ENCODE data around the gene SYNDIG1L.
"Not testable (repeated sequence)": the region's sequence is repeated elsewhere in the genome, so short reads cannot be mapped to it uniquely, and the experiment has no call there.

The SYNDIG1L gene

GRCh38 chr14:74402401-74403251 is 23.4 kb downstream of the SYNDIG1L start:
- no peak for DNase-seq

GRCh38 chr14:74401504-74402241 is 24.3 kb downstream of the SYNDIG1L start:
- no peak for DNase-seq

GRCh38 chr14:74400919-74401503 is 25.0 kb downstream of the SYNDIG1L start:
- no peak for DNase-seq

- DNase-seq: no peak
Measured at GRCh38 chr14:74400031-74400685, 25.9 kb downstream of the SYNDIG1L start.

- no peak for DNase-seq
Measured at GRCh38 chr14:74395094-74395493, 30.9 kb downstream of the SYNDIG1L start.

- no peak for DNase-seq
Measured at GRCh38 chr14:74394549-74394948, 31.5 kb downstream of the SYNDIG1L start.

GRCh38 chr14:74392616-74393570 is 33.1 kb downstream of the SYNDIG1L start:
- no peak for DNase-seq

GRCh38 chr14:74391479-74391878 is 34.5 kb downstream of the SYNDIG1L start:
- DNase-seq: no peak

GRCh38 chr14:74390505-74390904 is 35.5 kb downstream of the SYNDIG1L start:
- DNase-seq: not testable (repeated sequence)

GRCh38 chr14:74389980-74390379 is 36.0 kb downstream of the SYNDIG1L start:
- DNase-seq: no peak

GRCh38 chr14:74382231-74382630 is 43.8 kb downstream of the SYNDIG1L start:
- DNase-seq: no peak

GRCh38 chr14:74381571-74381970 is 44.4 kb downstream of the SYNDIG1L start:
- not testable (repeated sequence) for DNase-seq

GRCh38 chr14:74380845-74381244 is 45.2 kb downstream of the SYNDIG1L start:
- DNase-seq: no peak

- no peak for DNase-seq
Measured at GRCh38 chr14:74380172-74380571, 45.8 kb downstream of the SYNDIG1L start.

GRCh38 chr14:74377976-74378690 is 47.9 kb downstream of the SYNDIG1L start:
- no peak for DNase-seq

GRCh38 chr14:74368441-74368840 is 57.6 kb downstream of the SYNDIG1L start:
- no peak for DNase-seq

GRCh38 chr14:74368026-74368425 is 58.0 kb downstream of the SYNDIG1L start:
- DNase-seq: no peak

- no peak for DNase-seq
Measured at GRCh38 chr14:74364271-74364880, 61.6 kb downstream of the SYNDIG1L start.

- peak; percentile 75 for DNase-seq
Measured at GRCh38 chr14:74362361-74362915, 63.6 kb downstream of the SYNDIG1L start.

- no peak for DNase-seq
Measured at GRCh38 chr14:74360163-74360562, 65.8 kb downstream of the SYNDIG1L start.

Data from fibroblast of skin of scalp (primary cell).